GM18508 (cell line): ENCODE results near the gene ARSG.

Experiments used
- ATAC-seq: cut with Tn5 transposase; IDR thresholded peaks from one replicate; pipeline ENCODE4 v1.9.1; 2021; ENCODE audit warnings: moderate number of reproducible peaks; ENCODE audit not compliant: insufficient read depth, unreplicated experiment

ARSG gene

GRCh38 chr17:68418876-68419275 is 127.6 kb downstream of the ARSG start:
- ATAC-seq, result no peak

GRCh38 chr17:68420065-68420464 is 128.8 kb downstream of the ARSG start:
- no peak for ATAC-seq

GRCh38 chr17:68421486-68421885 is 130.2 kb downstream of the ARSG start:
- ATAC-seq, result no peak

- ATAC-seq, result no peak
These were observed 131.5 kb downstream of the ARSG start for GRCh38 chr17:68422821-68423220.

GRCh38 chr17:68423251-68423650 is 132.0 kb downstream of the ARSG start:
- no peak for ATAC-seq

- no peak for ATAC-seq
These were observed 132.9 kb downstream of the ARSG start for GRCh38 chr17:68424203-68424602.

- ATAC-seq, result no peak
These were observed 133.6 kb downstream of the ARSG start for GRCh38 chr17:68424861-68425260.

GRCh38 chr17:68425979-68426378 is 134.7 kb downstream of the ARSG start:
- no peak for ATAC-seq

GRCh38 chr17:68427575-68427974 is 136.3 kb downstream of the ARSG start:
- ATAC-seq, result no peak

- ATAC-seq, result no peak
These were observed 137.3 kb downstream of the ARSG start for GRCh38 chr17:68428498-68429172.

GRCh38 chr17:68429881-68430280 is 138.6 kb downstream of the ARSG start:
- no peak for ATAC-seq

- no peak for ATAC-seq
These were observed 139.8 kb downstream of the ARSG start for GRCh38 chr17:68431045-68431608.

- no peak for ATAC-seq
These were observed 140.4 kb downstream of the ARSG start for GRCh38 chr17:68431661-68432071.

GRCh38 chr17:68432086-68432864 is 141.0 kb downstream of the ARSG start:
- ATAC-seq, result no peak

GRCh38 chr17:68433211-68433610 is 141.9 kb downstream of the ARSG start:
- no peak for ATAC-seq

- no peak for ATAC-seq
These were observed 142.7 kb downstream of the ARSG start for GRCh38 chr17:68433911-68434508.

GRCh38 chr17:68435361-68435760 is 144.1 kb downstream of the ARSG start:
- no peak for ATAC-seq

GRCh38 chr17:68435876-68436842 is 144.9 kb downstream of the ARSG start:
- no peak for ATAC-seq

GRCh38 chr17:68437979-68438822 is 146.9 kb downstream of the ARSG start:
- peak; percentile 46 for ATAC-seq
